Activated naive CD4-positive, alpha-beta T cell treated with Interleukin-2 at 50 U/mL for 16 hours (primary cell): ENCODE results near the gene TRIM15.
"Not testable (repeated sequence)": the region's sequence is repeated elsewhere in the genome, so short reads cannot be mapped to it uniquely, and the experiment has no call there.

Experiments used
- DNase-seq: peaks from one replicate; pipeline ENCODE4 v3.0.0-alpha.2; 2020

TRIM15 gene

GRCh38 chr6:30163090-30163917 lies at the start of gene TRIM15:
TSS of gene TRIM15 (plus strand) at chr6:30163546. CDS start at chr6:30163685, 139 bp downstream.
- DNase-seq, result peak; percentile 66

DNA sequence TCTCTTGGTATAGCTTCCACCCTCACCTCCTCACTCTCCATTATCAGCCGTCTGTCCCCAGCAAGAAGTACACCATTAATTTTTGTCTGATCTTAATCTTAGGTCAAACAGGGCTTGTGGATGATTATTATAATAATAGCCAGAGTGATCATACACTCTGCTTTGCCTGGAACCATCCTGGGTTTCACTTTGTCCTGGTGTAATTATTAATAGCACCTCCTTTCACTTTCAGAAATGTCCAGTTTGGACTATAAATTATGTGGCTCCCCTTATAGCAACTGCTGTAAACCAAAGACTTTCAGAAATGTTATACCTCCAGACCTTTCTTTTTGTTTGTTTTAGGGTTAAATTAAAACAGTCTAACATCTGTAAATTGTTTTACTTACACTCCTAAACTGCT lies 49.5 kb upstream of the TRIM15 start:
- DNase-seq, result no peak

- no peak for DNase-seq
Measured at GRCh38 chr6:30116724-30117123, 46.6 kb upstream of the TRIM15 start.

GRCh38 chr6:30118691-30119090 lies 44.7 kb upstream of the TRIM15 start:
- not testable (repeated sequence) for DNase-seq

GRCh38 chr6:30121446-30122366 lies 41.6 kb upstream of the TRIM15 start:
- no peak for DNase-seq

- no peak for DNase-seq
Measured at GRCh38 chr6:30122515-30122914, 40.8 kb upstream of the TRIM15 start.

- DNase-seq, result no peak
Measured at GRCh38 chr6:30127238-30128093, 35.9 kb upstream of the TRIM15 start.

DNA sequence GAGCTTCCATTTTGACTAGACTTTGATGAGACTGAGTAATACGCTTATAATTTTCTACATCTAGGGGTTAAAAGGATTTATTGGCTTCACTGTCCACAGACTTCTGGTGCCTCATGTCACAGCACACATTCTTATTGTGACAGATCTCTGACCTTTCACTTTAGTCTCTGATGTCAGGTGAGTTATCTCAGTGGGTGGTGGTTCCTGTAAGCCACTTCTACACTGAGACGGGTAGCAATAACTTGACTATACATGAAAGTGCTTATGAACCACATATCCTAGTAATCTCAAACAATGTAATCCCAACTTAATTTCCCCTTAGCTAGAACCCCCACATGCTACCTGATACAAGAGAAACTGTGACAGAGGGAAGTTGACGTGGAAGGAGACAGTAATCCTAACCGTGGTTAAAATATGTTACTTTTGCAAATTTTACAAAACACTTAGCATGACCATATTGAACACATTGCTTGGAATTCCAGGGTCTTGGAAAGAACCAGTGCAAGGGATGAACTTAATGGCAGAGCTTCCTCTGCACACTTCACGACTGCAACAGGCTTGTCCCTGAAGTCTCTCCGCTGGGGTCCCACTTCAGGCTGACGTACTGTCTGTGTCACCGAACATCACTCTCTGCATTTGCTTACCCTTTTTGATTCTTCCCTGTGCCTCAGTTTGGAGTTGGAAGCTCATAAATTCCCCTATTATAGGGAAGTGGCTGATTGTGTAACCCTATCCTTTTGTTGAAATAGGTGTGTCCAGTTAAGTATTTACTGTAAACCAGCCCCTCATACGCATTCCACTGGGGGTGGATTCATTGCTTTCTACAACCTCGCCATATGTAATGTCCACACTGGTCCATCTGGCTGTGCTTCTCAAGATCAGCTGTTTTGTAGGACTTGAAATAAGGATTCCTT lies 33.8 kb upstream of the TRIM15 start:
- no peak for DNase-seq

DNA sequence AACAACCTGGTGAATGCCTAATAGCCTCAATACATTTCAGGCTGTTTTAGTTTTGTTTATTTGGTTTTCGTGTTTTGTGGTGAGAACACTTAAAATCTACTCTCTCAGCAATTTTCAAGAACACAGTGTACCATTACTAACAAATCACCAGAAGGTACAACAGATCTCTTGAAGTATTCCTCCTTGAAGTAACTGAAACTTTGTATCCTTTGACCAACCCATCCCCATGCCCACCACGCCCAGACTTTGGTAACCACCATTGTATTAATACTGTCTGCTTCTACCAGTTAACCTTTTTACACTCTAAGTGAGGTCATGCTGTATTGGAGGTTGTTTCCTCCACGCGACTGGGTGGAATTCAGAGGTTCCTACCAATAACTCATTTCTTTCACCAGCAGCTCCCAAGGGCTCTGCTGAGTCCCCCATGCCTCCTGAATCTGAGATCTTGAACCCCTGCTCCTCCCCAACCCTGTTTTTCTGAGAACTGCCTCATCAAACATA lies 33.1 kb upstream of the TRIM15 start:
- no peak for DNase-seq

DNA sequence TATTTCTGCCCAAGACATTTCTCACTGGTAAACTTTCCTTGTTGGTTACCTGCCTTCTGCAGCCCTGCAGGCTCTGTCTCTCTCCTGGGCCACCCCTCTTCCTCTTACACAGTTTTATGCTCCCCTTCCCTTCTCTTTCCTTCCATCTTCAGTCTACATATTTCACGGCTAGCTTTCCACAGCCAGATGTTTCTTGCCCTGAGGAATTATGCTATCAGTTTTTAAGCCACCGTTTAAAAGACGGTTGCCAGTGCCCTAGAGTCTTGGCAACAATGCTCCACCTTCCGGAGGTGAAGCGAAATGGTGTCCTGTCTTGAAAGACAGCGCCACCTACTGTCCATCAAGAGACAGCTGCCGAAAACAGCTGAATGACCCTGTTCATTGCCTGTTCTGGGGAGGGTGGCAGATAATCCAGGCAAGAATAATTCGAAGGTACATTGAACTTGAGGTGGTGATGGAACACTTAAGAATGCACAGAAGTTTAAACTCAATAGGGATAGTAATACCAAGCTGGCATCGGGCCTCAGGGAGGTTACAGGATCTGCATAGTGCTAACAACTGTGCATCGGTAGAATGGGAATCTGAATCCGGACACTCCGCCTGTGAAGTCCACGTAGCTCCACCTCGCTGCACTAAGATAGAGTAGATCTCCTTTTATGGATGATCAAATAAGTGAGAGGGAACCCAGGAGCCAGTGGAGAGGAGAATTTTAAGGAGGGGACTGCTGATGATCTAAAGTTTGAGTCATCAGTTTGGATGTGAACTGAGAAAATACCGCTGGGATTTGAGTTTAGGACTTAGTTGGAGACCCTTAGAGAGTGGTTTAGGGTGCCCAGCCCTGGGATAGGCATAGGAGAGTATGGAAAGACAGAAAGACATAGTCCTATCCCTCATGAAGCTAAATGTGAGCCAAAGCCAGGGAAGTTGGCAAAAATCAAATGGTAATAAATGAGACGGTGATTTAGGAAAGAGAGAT lies 32.2 kb upstream of the TRIM15 start:
- peak; percentile 63 for DNase-seq

GRCh38 chr6:30131947-30132497 lies 31.3 kb upstream of the TRIM15 start:
- DNase-seq, result no peak

- DNase-seq, result no peak
Measured at GRCh38 chr6:30135147-30135546, 28.2 kb upstream of the TRIM15 start.

DNA sequence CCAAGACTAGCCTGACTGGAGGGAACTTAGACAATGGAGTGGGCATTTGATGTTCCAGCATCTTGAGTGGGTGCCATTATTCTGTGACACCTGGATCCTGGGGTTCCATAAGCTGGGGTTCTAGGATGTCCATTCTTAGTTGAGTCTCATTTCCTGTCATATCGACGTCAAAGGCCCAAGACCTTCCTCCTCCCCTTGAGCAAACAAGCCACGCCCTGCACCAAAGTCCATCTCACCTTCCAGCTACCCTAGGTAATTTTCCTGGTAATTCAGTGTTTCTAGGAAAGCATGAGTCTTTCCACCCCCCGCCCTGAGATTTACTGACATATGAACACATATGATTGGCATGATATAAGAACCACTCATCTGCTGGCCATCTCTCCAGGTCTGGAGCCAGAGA lies 27.6 kb upstream of the TRIM15 start, which contains the start of gene TRIM40:
TSS of gene TRIM40 (plus strand) at position 384 of the 400 bp plus-strand sequence. CDS start 897 bp downstream, outside the sequence.
- DNase-seq, result no peak

DNA sequence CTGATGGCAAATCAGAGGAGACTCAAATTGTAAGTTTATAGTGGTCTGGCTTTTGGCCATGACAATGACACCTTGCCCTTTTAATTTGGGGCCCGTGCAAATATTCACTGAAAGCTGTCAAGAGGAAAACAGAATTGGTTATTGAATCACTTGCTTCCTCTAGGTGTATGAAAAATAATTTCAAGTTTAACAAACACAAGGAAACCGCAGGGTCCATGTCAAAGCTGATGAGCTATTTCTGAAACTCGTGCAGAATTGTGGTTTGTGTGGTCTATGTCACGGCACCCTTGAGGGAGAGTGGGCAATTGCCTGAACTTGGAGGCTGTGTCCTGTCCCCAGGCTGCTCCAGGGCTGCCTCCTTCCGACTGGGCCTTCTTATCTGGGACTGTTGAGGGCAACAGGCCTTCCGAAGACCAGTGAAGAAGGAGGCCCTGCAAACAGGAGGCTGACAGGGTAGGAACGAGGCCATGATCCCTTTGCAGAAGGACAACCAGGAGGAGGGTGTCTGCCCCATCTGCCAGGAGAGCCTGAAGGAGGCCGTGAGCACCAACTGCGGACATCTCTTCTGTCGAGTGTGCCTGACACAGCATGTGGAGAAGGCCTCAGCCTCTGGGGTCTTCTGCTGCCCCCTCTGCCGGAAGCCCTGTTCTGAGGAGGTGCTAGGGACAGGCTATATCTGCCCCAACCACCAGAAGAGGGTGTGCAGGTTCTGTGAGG lies 26.6 kb upstream of the TRIM15 start:
- no peak for DNase-seq

DNA sequence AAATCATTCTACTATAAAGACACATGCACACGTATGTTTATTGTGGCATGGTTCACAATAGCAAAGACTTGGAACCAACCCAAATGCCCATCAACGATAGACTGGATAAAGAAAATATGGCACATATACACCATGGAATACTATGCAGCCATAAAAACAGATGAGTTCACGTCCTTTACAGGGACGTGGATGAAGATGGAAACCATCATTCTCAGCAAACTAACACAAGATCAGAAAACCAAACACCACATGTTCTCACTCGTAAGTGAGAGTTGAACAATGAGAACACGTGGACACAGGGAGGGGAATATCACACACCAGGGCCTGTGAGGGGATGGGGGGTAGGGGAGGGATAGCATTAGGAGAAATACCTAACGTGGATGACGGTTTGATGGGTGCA lies 23.1 kb upstream of the TRIM15 start:
- DNase-seq, result not testable (repeated sequence)

DNA sequence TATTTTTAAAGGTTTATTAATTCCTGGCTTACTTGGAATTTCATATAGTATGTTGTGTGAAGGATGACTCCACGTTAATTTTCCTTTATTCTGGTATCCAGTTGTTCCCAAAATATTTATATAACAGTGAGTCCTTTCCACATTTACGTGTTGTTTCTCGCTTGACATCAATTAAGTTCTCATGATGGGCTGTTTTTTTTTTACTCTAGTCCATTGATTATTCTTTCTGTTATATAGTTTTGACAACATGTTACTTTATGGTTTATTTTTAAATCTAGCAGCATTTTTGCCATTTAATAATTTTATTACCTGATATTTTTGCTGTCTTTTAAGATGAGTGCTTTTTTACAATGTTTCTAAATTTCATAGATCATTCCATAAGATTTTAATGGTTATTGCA lies 20.7 kb upstream of the TRIM15 start:
- no peak for DNase-seq

DNA sequence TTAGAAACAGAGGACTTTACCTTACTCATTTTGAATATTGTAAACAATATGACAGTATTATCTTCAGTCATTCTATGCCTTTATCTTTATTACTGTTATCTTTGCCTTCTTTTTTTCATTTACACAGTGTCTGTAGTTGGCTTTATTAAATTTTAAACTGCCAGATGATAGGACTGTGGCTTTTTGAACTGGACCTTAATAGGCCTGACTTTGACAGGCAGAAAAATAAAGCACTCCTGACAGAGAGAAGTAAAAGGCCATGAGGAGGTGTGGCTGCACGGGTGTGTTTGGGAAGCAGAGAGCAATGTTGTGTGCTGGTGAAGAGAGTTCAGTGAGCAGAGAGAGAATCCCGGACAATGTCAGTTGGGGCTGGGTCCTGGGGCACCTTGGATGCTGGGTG lies 19.6 kb upstream of the TRIM15 start:
- no peak for DNase-seq

GRCh38 chr6:30144811-30145210 lies 18.5 kb upstream of the TRIM15 start:
- no peak for DNase-seq

- no peak for DNase-seq
Measured at GRCh38 chr6:30145818-30146217, 17.5 kb upstream of the TRIM15 start.
